ENCODE data around the gene RHOA. TPM values are rescaled to one million over a fixed set of nuclear protein-coding genes. Genes with fewer than 3 reads are reported as not detected.
A peak's percentile ranks its signal among the peaks of the same experiment; 100 is the strongest.

RHOA gene
- total and polyA plus RNA-seq, 2 of the 13 experiments (the other 11 are each of a cell fraction or from before 2014, with no cell fraction given) = 131 to 177 TPM

- TF ChIP-seq ZNF407 (CRISPR knock-in tag; IDR thresholded peaks at IDR 0.05; ENCODE audit: not compliant biosample characterization) = peak; percentile 11
- TF ChIP-seq POLR2A (IDR thresholded peaks at IDR 0.05; ENCODE audit: insufficient read depth in 1 of 2, low read depth in 2 of 2, low read length in 2 of 2) = no peak
- no peak for TF ChIP-seq ZNF773 (CRISPR knock-in tag; IDR thresholded peaks at IDR 0.05; ENCODE audit: borderline replicate concordance)
- no peak for TF ChIP-seq ZBTB38 (CRISPR knock-in tag; IDR thresholded peaks at IDR 0.05)
- TF ChIP-seq SMAD9 (CRISPR knock-in tag; IDR thresholded peaks at IDR 0.05) = no peak
- TF ChIP-seq PHF8 (CRISPR knock-in tag; IDR thresholded peaks at IDR 0.05) = no peak
- TF ChIP-seq ZNF713 (CRISPR knock-in tag; IDR thresholded peaks at IDR 0.05) = no peak
- TF ChIP-seq HMGXB4 (CRISPR knock-in tag; IDR thresholded peaks at IDR 0.05; ENCODE audit: borderline replicate concordance in 1 of 2, low read depth in 1 of 2) = no peak
- TF ChIP-seq TEAD3 (CRISPR knock-in tag; optimal IDR thresholded peaks at IDR 0.05; ENCODE audit: borderline replicate concordance) = peak; percentile 41
- 0 out of 2 replicates have a peak, but pooled peaks have one; percentile 41 for TF ChIP-seq ZNF274 (CRISPR knock-in tag; IDR thresholded peaks at IDR 0.05)
- 0 out of 2 replicates have a peak, but pooled peaks have one; percentile 22 for TF ChIP-seq SNAI1 (CRISPR knock-in tag; IDR thresholded peaks at IDR 0.05; ENCODE audit: borderline replicate concordance)
- no peak for TF ChIP-seq ZNF768 (CRISPR knock-in tag; IDR thresholded peaks at IDR 0.05)
- TF ChIP-seq HBP1 (CRISPR knock-in tag; IDR thresholded peaks at IDR 0.05; ENCODE audit: low read depth) = no peak
- TF ChIP-seq DPF2 (CRISPR knock-in tag; IDR thresholded peaks at IDR 0.05; ENCODE audit: borderline replicate concordance, low read depth) = no peak
- TF ChIP-seq ZMYM3 (CRISPR knock-in tag; IDR thresholded peaks at IDR 0.05) = 0 out of 2 replicates have a peak, but pooled peaks have one; percentile 1
- TF ChIP-seq KLF6 (CRISPR knock-in tag; IDR thresholded peaks at IDR 0.05) = no peak
- TF ChIP-seq MED13 (CRISPR knock-in tag; IDR thresholded peaks at IDR 0.05) = 0 out of 2 replicates have a peak, but pooled peaks have one; percentile 8
These were observed 1.0 kb upstream of the RHOA start (continued) for GRCh38 chr3:49412632-49413337.
